HG03469 (cell line): ENCODE results near the gene STAB2.

Experiments used
- ATAC-seq: cut with Tn5 transposase; IDR thresholded peaks from one replicate; pipeline ENCODE4 v1.9.1; 2021; ENCODE audit warnings: mild to moderate bottlenecking, moderate library complexity, moderate number of reproducible peaks; ENCODE audit not compliant: unreplicated experiment

Gene STAB2

DNA sequence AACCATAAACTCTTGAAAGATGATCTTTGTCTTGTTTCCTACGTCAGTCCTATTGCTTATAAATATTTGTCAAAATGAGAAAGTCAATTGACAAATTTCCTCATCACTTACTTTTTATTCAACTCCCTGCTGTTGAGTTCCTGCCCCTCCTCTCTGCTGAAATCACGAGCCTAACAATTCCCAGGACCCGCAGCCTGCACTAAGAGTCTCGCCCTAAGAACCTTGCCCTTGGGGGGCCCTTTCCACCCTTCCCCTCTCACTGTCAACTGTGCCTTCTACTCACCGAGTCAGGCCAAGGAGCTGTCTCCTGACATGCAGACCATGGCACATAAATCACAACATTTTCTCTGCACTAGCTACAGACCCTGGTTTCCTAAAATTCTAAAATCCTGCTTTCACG, 99.0 kb downstream of the STAB2 start:
- no peak for ATAC-seq

DNA sequence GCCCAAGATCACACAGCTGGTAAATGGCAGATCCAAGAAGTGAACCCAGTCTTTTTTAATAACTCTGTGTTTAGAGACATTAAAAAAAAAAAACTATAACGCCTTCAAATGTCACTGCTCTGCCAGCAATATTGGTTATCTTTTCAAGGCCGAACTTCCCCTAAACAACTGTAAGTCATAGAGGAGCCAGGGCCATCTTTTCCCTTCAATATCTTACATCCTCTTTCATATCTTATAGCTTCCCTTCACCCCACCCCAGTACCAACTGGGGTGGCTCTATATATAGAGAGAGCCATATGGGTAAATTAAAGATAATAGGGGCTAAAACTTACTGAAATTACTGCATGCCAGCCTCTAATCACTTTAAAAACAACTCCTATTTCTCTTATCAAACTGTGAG, 100.2 kb downstream of the STAB2 start:
- no peak for ATAC-seq

DNA sequence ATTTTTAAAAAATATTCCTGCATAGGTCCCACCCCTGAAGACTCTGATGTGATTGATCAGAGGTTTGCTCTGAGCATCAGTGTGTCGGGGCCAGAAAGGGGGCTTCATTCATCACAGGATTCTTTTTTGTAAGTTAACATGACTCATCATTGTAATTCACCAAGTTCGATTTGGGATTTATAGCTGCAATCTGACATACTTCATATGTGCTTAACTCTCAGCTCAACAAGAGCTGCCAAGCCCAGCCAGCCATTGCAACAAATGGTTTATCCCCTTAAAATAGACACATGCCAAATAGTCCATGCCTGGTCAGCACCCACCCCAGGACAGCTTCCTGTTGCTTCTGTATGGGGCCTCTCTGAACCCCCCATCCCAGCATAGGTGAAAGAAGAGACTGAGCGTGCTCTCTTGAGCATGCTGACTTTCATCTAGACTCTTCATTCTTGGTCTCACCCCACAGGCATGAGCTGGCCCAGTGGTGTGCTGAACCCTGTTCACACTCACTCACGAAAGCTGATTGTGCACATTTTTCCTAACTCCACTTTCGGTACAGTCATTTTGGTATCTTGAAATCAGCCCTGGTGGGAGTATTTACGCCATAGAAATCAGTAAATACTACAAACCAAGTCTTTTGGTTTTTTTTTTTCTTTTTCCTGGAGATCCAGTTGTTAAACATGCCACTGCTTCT, 101.4 kb downstream of the STAB2 start:
- ATAC-seq, result no peak

DNA sequence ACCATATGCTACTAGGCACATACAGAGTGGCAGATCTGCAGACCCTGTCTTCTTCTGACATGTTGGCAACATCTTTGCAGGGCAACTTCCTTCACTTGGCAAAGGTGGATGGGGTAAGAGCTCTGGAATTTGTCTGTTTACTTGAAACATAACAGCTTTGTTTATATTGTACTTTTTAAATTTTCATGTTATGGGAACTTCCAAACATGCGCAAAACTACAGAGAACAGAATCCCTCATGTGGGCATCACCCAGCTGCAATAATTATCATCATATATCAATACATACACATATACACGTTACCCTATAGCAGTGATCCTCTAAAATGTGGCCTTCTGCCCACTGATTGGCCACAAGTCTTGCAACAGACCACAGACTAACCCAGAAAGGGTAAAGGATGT, 103.4 kb downstream of the STAB2 start:
- ATAC-seq, result no peak

GRCh38 chr12:103691063-103691462, 104.0 kb downstream of the STAB2 start:
- no peak for ATAC-seq

- no peak for ATAC-seq
These were observed 109.0 kb downstream of the STAB2 start for GRCh38 chr12:103696101-103696500.

DNA sequence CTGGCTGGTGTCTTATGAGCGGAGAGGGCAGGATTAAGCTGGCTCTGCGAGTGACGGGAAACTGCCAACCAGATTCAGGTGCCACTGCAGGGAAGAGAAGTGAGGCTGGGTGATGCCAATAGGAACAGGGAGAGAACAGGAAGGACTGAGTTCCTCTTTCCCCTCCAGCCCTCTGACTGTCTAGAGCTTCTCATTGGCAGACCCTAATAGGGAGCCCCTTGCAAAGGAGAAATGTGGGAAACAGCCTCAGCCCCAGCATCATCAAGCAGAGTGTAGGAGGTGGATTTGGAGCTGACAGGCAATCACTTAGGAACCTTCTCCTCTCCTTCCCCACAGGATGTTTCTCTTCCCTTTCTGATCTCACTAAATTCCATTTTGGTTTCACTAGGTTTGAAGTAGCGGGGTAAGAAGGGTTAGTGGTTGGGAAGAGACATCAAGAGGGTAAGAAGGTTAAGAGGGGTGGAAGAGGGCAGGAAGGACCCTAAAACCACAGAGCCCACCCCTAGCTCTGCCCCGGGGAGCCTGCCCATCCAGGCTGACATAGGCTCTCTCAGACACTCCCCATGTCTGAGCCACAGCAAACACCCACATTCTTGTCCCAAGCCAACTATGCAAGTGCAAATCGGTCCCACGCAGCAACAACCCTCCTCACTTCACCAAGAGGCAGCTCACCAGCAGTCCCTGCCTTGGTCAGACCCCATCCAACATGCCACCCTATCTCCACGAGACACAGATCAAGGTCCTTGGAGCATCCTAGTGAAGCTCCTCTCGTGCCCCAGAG, 111.1 kb downstream of the STAB2 start:
- no peak for ATAC-seq

- no peak for ATAC-seq
These were observed 111.9 kb downstream of the STAB2 start for GRCh38 chr12:103698752-103699560.

- ATAC-seq, result no peak
These were observed 118.0 kb downstream of the STAB2 start for GRCh38 chr12:103705098-103705497.

DNA sequence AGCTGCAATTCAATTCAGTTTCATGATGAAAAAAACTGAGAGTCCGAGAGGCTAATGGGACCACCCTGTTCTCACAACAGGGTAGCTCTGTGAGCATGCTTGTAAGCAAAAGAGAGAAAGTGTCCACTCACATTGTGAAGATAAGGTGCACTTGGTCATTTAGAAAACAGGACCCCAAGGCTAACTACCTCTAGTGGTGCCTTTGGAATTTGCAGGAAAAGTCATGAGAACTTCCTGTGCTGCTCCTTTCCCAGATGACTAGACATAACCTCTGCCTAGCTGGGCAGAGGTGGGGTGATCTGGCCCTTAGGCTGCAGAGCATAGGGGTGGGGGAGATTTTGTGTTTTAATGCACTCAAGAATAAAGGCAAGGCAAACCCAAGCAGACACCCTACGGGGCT, 118.9 kb downstream of the STAB2 start:
- no peak for ATAC-seq

GRCh38 chr12:103707446-103707845, 120.4 kb downstream of the STAB2 start:
- no peak for ATAC-seq

DNA sequence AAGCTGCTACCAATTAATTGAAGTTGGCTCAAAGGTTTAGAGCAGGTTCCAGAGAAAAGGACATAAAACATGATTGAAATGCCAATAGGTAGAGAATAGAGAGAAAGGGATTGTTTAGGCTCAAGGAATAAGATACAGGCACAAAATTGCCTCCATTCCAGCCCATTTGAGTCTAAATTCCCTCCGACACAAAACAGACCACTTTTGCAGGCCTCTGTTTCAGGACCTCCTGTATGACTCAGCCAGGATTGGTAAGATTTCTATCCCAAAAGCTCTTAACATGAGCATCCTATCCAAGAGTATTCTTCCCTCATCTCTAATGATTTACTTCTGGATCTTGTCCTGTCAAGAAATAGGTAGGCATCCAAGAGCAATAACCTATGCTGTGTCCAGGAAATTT, 123.5 kb downstream of the STAB2 start:
- no peak for ATAC-seq

DNA sequence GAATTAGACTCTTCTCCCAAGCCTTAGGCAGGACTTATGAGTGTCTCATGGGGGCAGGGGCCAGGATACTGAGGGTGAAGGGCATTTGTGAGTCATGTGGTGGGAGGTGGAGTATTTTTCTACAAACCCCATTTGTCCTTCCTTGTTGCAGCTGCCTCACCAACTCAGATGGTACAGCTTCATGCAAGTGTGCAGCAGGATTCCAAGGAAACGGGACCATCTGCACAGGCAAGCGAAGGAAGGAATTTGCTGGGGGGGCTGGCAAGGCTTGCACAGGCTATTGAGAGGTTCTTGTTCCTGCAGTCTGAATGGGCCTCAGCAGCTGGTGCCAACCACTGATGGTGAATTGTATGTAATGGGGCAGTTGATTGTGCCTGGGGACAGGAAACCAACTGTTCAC, 125.1 kb downstream of the STAB2 start:
- ATAC-seq, result no peak

GRCh38 chr12:103715494-103715893, 128.4 kb downstream of the STAB2 start:
- no peak for ATAC-seq

DNA sequence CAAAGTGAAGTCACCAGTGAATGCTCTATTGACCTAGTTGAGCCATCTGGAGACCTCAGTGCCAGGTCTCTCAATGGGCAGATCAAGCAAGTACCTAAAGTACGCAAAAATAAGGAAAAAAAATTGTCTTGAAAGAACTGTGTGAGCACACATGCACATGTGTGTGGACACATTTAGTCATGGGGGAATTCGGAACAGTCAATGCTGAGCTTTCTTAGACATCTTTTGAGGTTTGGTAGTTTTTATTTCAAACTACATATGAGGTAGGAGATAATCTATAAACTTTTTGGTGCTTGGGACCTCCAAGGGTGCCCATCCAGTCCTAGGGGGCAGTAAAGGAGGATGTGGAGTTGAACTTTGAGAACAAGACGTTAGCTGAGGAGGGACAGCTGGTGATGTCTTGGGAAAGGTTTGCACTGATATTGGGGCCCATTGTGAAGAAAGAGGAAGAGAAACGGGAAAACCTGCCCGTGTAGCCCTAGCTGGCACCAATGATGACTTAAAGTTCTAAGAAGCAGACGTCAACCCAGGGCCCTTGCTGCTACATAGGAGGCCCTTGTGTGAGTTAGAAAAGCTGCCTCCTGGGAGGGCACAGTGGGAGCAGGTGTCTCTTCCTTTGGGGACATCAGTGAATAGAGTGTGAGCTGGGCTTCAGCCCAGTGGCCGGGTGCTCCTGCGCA, 129.6 kb downstream of the STAB2 start:
- ATAC-seq, result no peak

GRCh38 chr12:103725398-103725797, 138.3 kb downstream of the STAB2 start:
- ATAC-seq, result no peak

GRCh38 chr12:103727638-103728037, 140.6 kb downstream of the STAB2 start:
- no peak for ATAC-seq

DNA sequence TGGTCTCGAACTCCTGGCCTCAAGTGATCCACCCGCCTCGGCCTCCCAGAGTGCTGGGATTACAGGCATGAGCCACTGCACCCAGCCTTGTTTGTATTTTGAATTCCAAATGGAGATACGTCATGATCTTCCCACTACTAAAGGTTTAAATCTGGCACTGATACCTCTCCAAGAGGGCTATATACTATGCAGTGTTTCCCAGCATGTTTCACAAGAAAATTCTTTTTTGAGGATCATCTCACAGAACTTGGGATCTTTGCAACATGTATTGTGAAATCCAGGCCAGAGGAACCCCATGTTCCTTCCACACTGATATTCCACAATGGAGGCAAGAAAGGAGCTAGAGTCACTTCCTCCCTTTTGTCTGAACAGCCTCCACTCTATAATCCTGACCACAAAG, 141.2 kb downstream of the STAB2 start:
- ATAC-seq, result no peak

DNA sequence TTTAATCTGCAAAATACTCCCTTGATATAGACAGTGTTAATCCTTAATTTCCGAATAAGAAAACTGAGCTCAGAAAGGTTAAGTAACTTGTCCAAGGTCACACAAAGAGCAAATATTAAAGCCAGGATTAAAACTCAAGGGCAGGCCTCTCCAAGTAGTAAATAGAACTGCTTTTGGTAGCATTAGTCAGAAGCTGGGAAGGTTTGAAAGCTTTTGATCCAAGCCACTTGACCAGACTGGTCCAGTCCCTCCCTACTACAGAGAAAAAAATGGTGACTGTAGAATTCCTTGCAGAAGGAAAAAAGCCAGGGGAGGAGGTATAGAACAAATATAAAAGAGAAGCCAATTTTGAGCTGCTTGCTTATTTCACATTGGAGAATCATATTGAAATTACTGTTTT, 142.4 kb downstream of the STAB2 start:
- ATAC-seq, result no peak

GRCh38 chr12:103731539-103731938, 144.5 kb downstream of the STAB2 start:
- ATAC-seq, result no peak

GRCh38 chr12:103734863-103735262, 147.8 kb downstream of the STAB2 start:
- no peak for ATAC-seq
